Nephron (organoid): Measurements from ENCODE around the gene TULP4.

Experiments
- H3K27ac Mint-ChIP-seq, 3 experiments: 2 replicates each; pipeline ENCODE4 v1.8.0; 2020; ENCODE audit warnings: mixed read lengths in 3 of 3, mild to moderate bottlenecking in 2 of 3, moderate library complexity in 1 of 3
- H3K27me3 Mint-ChIP-seq: 2 replicates; pipeline ENCODE4 v1.8.0; 2021; ENCODE audit warnings: low read depth, mild to moderate bottlenecking, moderate library complexity, mixed read lengths
- H3K36me3 Mint-ChIP-seq: 2 replicates; pipeline ENCODE4 v1.8.0; 2020; ENCODE audit warnings: low read depth, mixed read lengths
- H3K4me1 Mint-ChIP-seq: 2 replicates; pipeline ENCODE4 v1.8.0; 2020; ENCODE audit warnings: mixed read lengths
- H3K4me3 Mint-ChIP-seq, 3 experiments: 2 replicates each; pipeline ENCODE4 v1.8.0; 2020; ENCODE audit warnings: mild to moderate bottlenecking in 3 of 3, mixed read lengths in 3 of 3, moderate library complexity in 2 of 3
- H3K9me3 Mint-ChIP-seq: 2 replicates; pipeline ENCODE4 v1.8.0; 2020; ENCODE audit warnings: mixed read lengths
- CTCF ChIP-seq, 3 experiments: fragments of 200-600 bp; sonication (generic); IDR thresholded peaks; one replicate each; pipeline ENCODE4 v1.5.0; 2021; ENCODE audit warnings: antibody characterized with exemption in 3 of 3; ENCODE audit not compliant: unreplicated experiment in 3 of 3

TULP4 gene

GRCh38 chr6:158488065-158488464, 175.8 kb downstream of the TULP4 start:
- Mint-ChIP-seq H3K27ac (peak overlapping the region in 1 of 3 experiments; percentile 42), H3K4me3 (no peak overlapping the region), H3K4me1 (no peaks in the 10 kb centered on the region), H3K27me3 (no peaks in the 10 kb centered on the region), H3K9me3 (no peaks in the 10 kb centered on the region), H3K36me3 (peaks cover 57% of the 10 kb centered on the region)
- no peak for TF ChIP-seq CTCF (IDR thresholded peaks at IDR 0.05; ENCODE audit: unreplicated experiment in 3 of 3)

- peaks cover 58% of the 10 kb centered on the region for H3K36me3 Mint-ChIP-seq
- no peak overlapping the region for H3K27ac Mint-ChIP-seq
- no peaks in the 10 kb centered on the region for H3K9me3 Mint-ChIP-seq
- no peak overlapping the region for H3K4me3 Mint-ChIP-seq
- H3K4me1 Mint-ChIP-seq: no peaks in the 10 kb centered on the region
- no peak for TF ChIP-seq CTCF (IDR thresholded peaks at IDR 0.05; ENCODE audit: unreplicated experiment in 3 of 3)
- H3K27me3 Mint-ChIP-seq: no peaks in the 10 kb centered on the region
These were observed 177.2 kb downstream of the TULP4 start for GRCh38 chr6:158489441-158489840.

- Mint-ChIP-seq H3K9me3 (no peaks in the 10 kb centered on the region), H3K4me3 (no peak overlapping the region), H3K36me3 (peaks cover 54% of the 10 kb centered on the region), H3K27me3 (no peaks in the 10 kb centered on the region), H3K4me1 (peaks cover 4% of the 10 kb centered on the region), H3K27ac (no peak overlapping the region)
- TF ChIP-seq CTCF (IDR thresholded peaks at IDR 0.05; ENCODE audit: unreplicated experiment in 3 of 3): no peak
These were observed 180.6 kb downstream of the TULP4 start for GRCh38 chr6:158492881-158493280.

- Mint-ChIP-seq H3K4me1 (peaks cover 28% of the 10 kb centered on the region), H3K36me3 (peaks cover 67% of the 10 kb centered on the region), H3K4me3 (no peak overlapping the region), H3K27ac (no peak overlapping the region), H3K27me3 (no peaks in the 10 kb centered on the region), H3K9me3 (no peaks in the 10 kb centered on the region)
- TF ChIP-seq CTCF (IDR thresholded peaks at IDR 0.05; ENCODE audit: unreplicated experiment in 3 of 3): no peak
These were observed 184.4 kb downstream of the TULP4 start for GRCh38 chr6:158496700-158497099.

GRCh38 chr6:158497620-158498019, 185.4 kb downstream of the TULP4 start:
- no peak for TF ChIP-seq CTCF (IDR thresholded peaks at IDR 0.05; ENCODE audit: unreplicated experiment in 3 of 3)
- Mint-ChIP-seq H3K4me1 (peaks cover 28% of the 10 kb centered on the region), H3K36me3 (peaks cover 61% of the 10 kb centered on the region), H3K27me3 (no peaks in the 10 kb centered on the region), H3K27ac (no peak overlapping the region), H3K4me3 (no peak overlapping the region), H3K9me3 (no peaks in the 10 kb centered on the region)

- Mint-ChIP-seq H3K27ac (peak overlapping the region in 1 of 3 experiments; percentile 46), H3K9me3 (no peaks in the 10 kb centered on the region), H3K4me3 (no peak overlapping the region), H3K36me3 (peaks cover 62% of the 10 kb centered on the region), H3K4me1 (peaks cover 28% of the 10 kb centered on the region), H3K27me3 (no peaks in the 10 kb centered on the region)
- no peak for TF ChIP-seq CTCF (IDR thresholded peaks at IDR 0.05; ENCODE audit: unreplicated experiment in 3 of 3)
These were observed 186.1 kb downstream of the TULP4 start for GRCh38 chr6:158498362-158498761.
